GM12878 (cell line): ENCODE data around the gene ERC1. TPM values are rescaled to one million over a fixed set of nuclear protein-coding genes. Genes with fewer than 3 reads are reported as not detected.

Experiments
- ATAC-seq: fragments of 200-7000 bp; cut with Tn5 transposase; 3 replicates; pipeline ENCODE4 v1.9.1; 2020; ENCODE audit warnings: mild to moderate bottlenecking, moderate library complexity
- BruUV-seq: library from RNA; stranded (reverse); fragments of 400-500 nt; replicated peaks from 2 replicates; lab custom pipeline; 2021; lab: Mats Ljungman, UMichigan
- CTCF ChIA-PET: fragments of 300-600 bp; sonication (Branson Sonifier 250); formaldehyde crosslinking; extraction: SDS; loops from one replicate; lab custom pipeline; 2021; ENCODE audit warnings: inconsistent platforms; lab: Yijun Ruan, JAX
- POLR2A ChIA-PET: fragments of 350-600 bp; formaldehyde crosslinking; extraction: SDS; loops from one replicate; lab custom pipeline; 2021; ENCODE audit warnings: inconsistent platforms; lab: Charles Lee
- RAD21 ChIA-PET: fragments of 300-600 bp; sonication (Branson Sonifier 250); formaldehyde crosslinking; loops from one replicate; lab custom pipeline; 2023; ENCODE audit warnings: antibody characterized with exemption; ENCODE audit not compliant: unreplicated experiment; lab: Charles Lee
- SMC1A ChIA-PET: fragments of 300-600 bp; sonication (Branson Sonifier 250); formaldehyde crosslinking; loops from one replicate; lab custom pipeline; 2023; ENCODE audit not compliant: unreplicated experiment, uncharacterized antibody; lab: Charles Lee
- DNase-seq: peaks from one replicate; pipeline ENCODE4 v3.0.0-alpha.2; 2011; ENCODE audit warnings: low read depth, low spot score
- FAIRE-seq: peaks from 3 replicates; lab custom pipeline; 2011; peaks lifted over from hg19 to GRCh38; lab: Jason Lieb, UNC
- H2AFZ ChIP-seq: 2 replicates; pipeline ENCODE4 v1.6.0; 2011; ENCODE audit warnings: low read depth, low read length, control low read depth; ENCODE audit not compliant: control insufficient read depth
- H3K27ac ChIP-seq: 2 replicates; pipeline ENCODE4 v1.5.1; 2011; ENCODE audit warnings: control low read depth; ENCODE audit not compliant: control insufficient read depth, insufficient read depth
- H3K27me3 ChIP-seq, 2 experiments: replicated peaks in 1 of 2; 2 replicates each; pipeline versions ENCODE4 v1.6.0 to v1.6.1; 2011; ENCODE audit warnings: low read length in 1 of 2; ENCODE audit not compliant: control insufficient read depth in 2 of 2, insufficient read depth in 2 of 2
- H3K36me3 ChIP-seq, 2 experiments: 2 replicates each; pipeline ENCODE4 v1.5.1; 2011; ENCODE audit warnings: low read length in 1 of 2; ENCODE audit not compliant: control insufficient read depth in 2 of 2, insufficient read depth in 2 of 2
- H3K4me1 ChIP-seq: 2 replicates; pipeline ENCODE4 v1.6.1; 2011; ENCODE audit warnings: mild to moderate bottlenecking, low read length, moderate library complexity, mixed read lengths; ENCODE audit not compliant: control insufficient read depth, insufficient read depth
- H3K4me2 ChIP-seq: 2 replicates; pipeline ENCODE4 v1.6.0; 2011; ENCODE audit warnings: control low read depth; ENCODE audit not compliant: control insufficient read depth, insufficient read depth
- H3K4me3 ChIP-seq: fragments of 200-600 bp; sonication (generic); 2 replicates; pipeline ENCODE4 v1.5.1; 2016
- H3K79me2 ChIP-seq: 2 replicates; pipeline ENCODE4 v1.6.0; 2011; ENCODE audit warnings: low read length; ENCODE audit not compliant: control insufficient read depth, insufficient read depth
- H3K9ac ChIP-seq: 2 replicates; pipeline ENCODE4 v1.8.0; 2011; ENCODE audit warnings: low read length, control low read depth, mixed read lengths; ENCODE audit not compliant: control insufficient read depth, insufficient read depth
- H3K9me3 ChIP-seq: replicated peaks from 3 replicates; pipeline ENCODE4 v1.5.1; 2011; ENCODE audit warnings: mild to moderate bottlenecking, low read length; ENCODE audit not compliant: control insufficient read depth, insufficient read depth
- H4K20me1 ChIP-seq: 2 replicates; pipeline ENCODE4 v1.6.0; 2011; ENCODE audit not compliant: control insufficient read depth, insufficient read depth
- BACH1 ChIP-seq: fragments of 450-650 bp; IDR thresholded peaks from 2 replicates; pipeline ENCODE4 v1.6.1; 2017; ENCODE audit warnings: mild to moderate bottlenecking, borderline replicate concordance
- CBFB ChIP-seq: IDR thresholded peaks from 2 replicates; pipeline ENCODE4 v1.6.1; 2016; ENCODE audit warnings: antibody characterized with exemption, low read depth
- CUX1 ChIP-seq: IDR thresholded peaks from 2 replicates; pipeline ENCODE4 v1.6.1; 2012; ENCODE audit warnings: improper control_type of control experiment, low read depth, low read length; ENCODE audit not compliant: insufficient replicate concordance
- HDAC6 ChIP-seq: fragments of 200-600 bp; sonication (generic); IDR thresholded peaks from one replicate; pipeline ENCODE4 v1.8.0; 2017; ENCODE audit warnings: antibody characterized with exemption; ENCODE audit not compliant: unreplicated experiment
- JUNB ChIP-seq: IDR thresholded peaks from 2 replicates; pipeline ENCODE4 v1.6.1; 2016; ENCODE audit warnings: antibody characterized with exemption, mild to moderate bottlenecking
- TAF1 ChIP-seq: IDR thresholded peaks from 2 replicates; pipeline ENCODE4 v1.6.1; 2011; ENCODE audit warnings: mild to moderate bottlenecking, low read depth, low read length, borderline replicate concordance
- ZBTB33 ChIP-seq: fragments of 450-650 bp; IDR thresholded peaks from 2 replicates; pipeline ENCODE4 v1.6.1; 2017; ENCODE audit warnings: mild to moderate bottlenecking
- ZNF592 ChIP-seq: fragments of 450-650 bp; IDR thresholded peaks from 2 replicates; pipeline ENCODE4 v1.6.1; 2017; ENCODE audit warnings: mild to moderate bottlenecking, moderate library complexity
- WGBS: methylation state at CpG from one replicate; pipeline ENCODE4 v1.1.6; 2016; ENCODE audit warnings: low lambda C conversion rate; ENCODE audit not compliant: insufficient replicate concordance, insufficient coverage; ENCODE audit errors: missing lambda C conversion rate; 5-methylcytosine and 5-hydroxymethylcytosine counted together
- in situ Hi-C: fragments of 300-500 bp; cut with MboI; formaldehyde crosslinking; loops from 9 replicates; pipeline ENCODE4 v1.14.3; 2018; ENCODE audit warnings: mixed read lengths
- intact Hi-C: fragments of 100-400 bp; cut with micrococcal nuclease; formaldehyde crosslinking; loops from one replicate; pipeline ENCODE4 v1.14.2; 2022; ENCODE audit not compliant: unreplicated experiment
- polyA plus RNA-seq, 11 experiments: library from polyadenylated mRNA; depleted of rRNA in 4 of 11; unstranded in 6 of 11; stranded (reverse) in 5 of 11; fragments of >200 nt; fragmentation: Nextera tagmentation in 4 of 11; fragmentation: Illumina TruSeq in 1 of 11; extraction: Ambion mirVana in 4 of 11; extraction: Trizol in 1 of 11; gene quantifications; 1 replicate in 1 of 11; 2 replicates in 10 of 11; pipeline versions ENCODE4 v1.2.1 to v1.2.3, GENCODE V29; 2011 to 2016; ENCODE audit warnings: inconsistent platforms in 2 of 11, missing spikeins in 2 of 11, low read depth in 1 of 11
- total RNA-seq, 4 experiments: library from RNA; depleted of rRNA in 3 of 4; stranded (reverse); fragments of >200 nt in 3 of 4; fragmentation: Illumina TruSeq in 1 of 4; extraction: Trizol in 1 of 4; gene quantifications; 2 replicates each; pipeline versions ENCODE4 v1.2.1 to v1.2.3, GENCODE V29; 2013 to 2021

Gene ERC1
- total and polyA plus RNA-seq, 10 of the 15 experiments (the other 5 are each of a cell fraction or from before 2014, with no cell fraction given), result 0.75 to 8.0 (median 5.0) TPM

- no peak overlapping the region for H3K9ac ChIP-seq
- H3K4me1 ChIP-seq, result no peaks in the 10 kb centered on the region
- no peak overlapping the region for H3K4me3 ChIP-seq
- no peak for DNase-seq
- ChIA-PET SMC1A (interaction anchor here (0.6 to 1.3 kb wide), 2 partner anchors 22 to 81 kb away, joined by 3 to 4 read pairs; no protein-coding TSS in a partner anchor), RAD21 (no interaction called here), CTCF (interaction anchor here (0.9 to 1.0 kb wide), 2 partner anchors 9 to 11 kb away, joined by 3 read pairs; no protein-coding TSS in a partner anchor), POLR2A (interaction anchor here (0.6 kb wide), 1 partner anchor 18 kb away, joined by 3 read pairs; no protein-coding TSS in a partner anchor)
- TF ChIP-seq ZNF592 (no peak), JUNB (no peak), CUX1 (no peak), ZBTB33 (no peak), CBFB (no peak), TAF1 (no peak), HDAC6 (no peak), BACH1 (no peak)
- no peaks in the 10 kb centered on the region for H4K20me1 ChIP-seq
- H3K4me2 ChIP-seq, result no peak overlapping the region
- no peaks in the 10 kb centered on the region for H3K36me3 ChIP-seq
- in situ Hi-C loops, result no loop called here
- H3K9me3 ChIP-seq, result no peaks in the 10 kb centered on the region
- no peaks in the 10 kb centered on the region for H3K79me2 ChIP-seq
- WGBS, result 24% methylated on average over 4 of the region's 4 CpGs
- intact Hi-C loops, result no loop called here
- H3K27me3 ChIP-seq, result no peaks in the 10 kb centered on the region; a peak in 1 of 4 replicates
- H3K27ac ChIP-seq, result no peak overlapping the region
- ATAC-seq, result no peak
- no TSS peak for BruUV-seq
- H2AFZ ChIP-seq, result no peak overlapping the region
- no peak for FAIRE-seq
These were observed 22.5 kb upstream of the ERC1 start for GRCh38 chr12:968545-968944.
